Fibroblast of lung (primary cell): ENCODE measurements around the gene TRIM3. TPM values are rescaled to one million over a fixed set of nuclear protein-coding genes. Genes with fewer than 3 reads are reported as not detected.

ENCODE experiments used
- DNase-seq, 2 donors: peaks; one replicate each; pipeline versions ENCODE4 v3.0.0 to v3.0.0-alpha.2; 2010; ENCODE audit warnings: low read depth in 2 of 2
- H2AFZ ChIP-seq: 2 replicates; pipeline ENCODE4 v1.5.1; 2012; ENCODE audit warnings: low read length, control low read depth, inconsistent platforms
- H3K27ac ChIP-seq: 2 replicates; pipeline ENCODE4 v1.5.1; 2011; ENCODE audit warnings: low read length, control low read depth; ENCODE audit not compliant: insufficient read depth
- H3K27me3 ChIP-seq: 2 replicates; pipeline ENCODE4 v1.5.1; 2011; ENCODE audit warnings: mild to moderate bottlenecking, low read length; ENCODE audit not compliant: control insufficient read depth, insufficient read depth
- H3K36me3 ChIP-seq: 2 replicates; pipeline ENCODE4 v1.5.1; 2011; ENCODE audit warnings: low read length; ENCODE audit not compliant: control insufficient read depth, insufficient read depth
- H3K4me1 ChIP-seq: 2 replicates; pipeline ENCODE4 v1.5.1; 2011; ENCODE audit warnings: low read length; ENCODE audit not compliant: control insufficient read depth, insufficient read depth; ENCODE audit errors: extremely low read depth
- H3K4me2 ChIP-seq: 2 replicates; pipeline ENCODE4 v1.5.1; 2011; ENCODE audit warnings: low read length, control low read depth; ENCODE audit not compliant: insufficient read depth; ENCODE audit errors: extremely low read depth
- H3K4me3 ChIP-seq, 4 experiments: fragments of 200-600 bp in 1 of 4; sonication (generic) in 1 of 4; replicated peaks in 1 of 4; 2 replicates each; pipeline ENCODE4 v1.5.1; 2011 to 2016; ENCODE audit warnings: low read length in 4 of 4, low read depth in 3 of 4, mild to moderate bottlenecking in 3 of 4, control low read depth in 2 of 4, inconsistent platforms in 1 of 4, mixed read lengths in 1 of 4; ENCODE audit not compliant: insufficient read depth in 1 of 4; ENCODE audit errors: control extremely low read depth in 1 of 4
- H3K79me2 ChIP-seq: 2 replicates; pipeline ENCODE4 v1.5.1; 2012; ENCODE audit warnings: mild to moderate bottlenecking, low read length, inconsistent platforms; ENCODE audit not compliant: control insufficient read depth, insufficient read depth
- H3K9ac ChIP-seq: 2 replicates; pipeline ENCODE4 v1.5.1; 2011; ENCODE audit warnings: mild to moderate bottlenecking, low read length, control low read depth; ENCODE audit not compliant: insufficient read depth
- H3K9me3 ChIP-seq: 2 replicates; pipeline ENCODE4 v1.5.1; 2012; ENCODE audit warnings: low read depth, low read length; ENCODE audit not compliant: control insufficient read depth, insufficient read depth
- H4K20me1 ChIP-seq: 2 replicates; pipeline ENCODE4 v1.5.1; 2011; ENCODE audit warnings: low read length; ENCODE audit not compliant: control insufficient read depth, insufficient read depth; ENCODE audit errors: extremely low read depth
- CTCF ChIP-seq, 2 donors: IDR thresholded peaks in 1 of 2; conservative IDR thresholded peaks in 1 of 2; 1 replicate in 1 of 2; 2 replicates in 1 of 2; pipeline ENCODE4 v1.5.1; 2011 to 2012; ENCODE audit warnings: low read length in 2 of 2, control low read depth in 1 of 2, inconsistent platforms in 1 of 2, low read depth in 1 of 2, mild to moderate bottlenecking in 1 of 2
- EZH2 ChIP-seq: IDR thresholded peaks from 2 replicates; pipeline ENCODE4 v1.5.1; 2012; ENCODE audit warnings: low read length, control low read depth, mild to moderate bottlenecking; ENCODE audit errors: missing control alignments
- polyA plus RNA-seq, 2 donors: library from polyadenylated mRNA; depleted of rRNA in 1 of 2; stranded (reverse) in 1 of 2; unstranded in 1 of 2; fragments of >200 nt; gene quantifications; 2 replicates each; pipeline ENCODE4 v1.2.1, GENCODE V29; 2011 to 2012; ENCODE audit warnings: missing spikeins in 1 of 2
- total RNA-seq: library from RNA; depleted of rRNA; stranded (reverse); fragments of >200 nt; gene quantifications from 2 replicates; pipeline ENCODE4 v1.2.1, GENCODE V29; 2014

TRIM3 gene
- total and polyA plus RNA-seq, 2 donors (not counting 1 experiment from before 2014, with no cell fraction given): 11.4 to 29.7 TPM

GRCh38 chr11:6437423-6437822 is 36.3 kb downstream of the TRIM3 start:
- no peak overlapping the region for H3K9ac ChIP-seq
- no peak overlapping the region for H3K4me3 ChIP-seq
- H3K9me3 ChIP-seq: no peaks in the 10 kb centered on the region
- H3K27me3 ChIP-seq: no peaks in the 10 kb centered on the region
- H3K4me1 ChIP-seq: no peaks in the 10 kb centered on the region
- H3K36me3 ChIP-seq: no peaks in the 10 kb centered on the region
- DNase-seq: no peak
- no peaks in the 10 kb centered on the region for H3K79me2 ChIP-seq
- no peak overlapping the region for H2AFZ ChIP-seq
- no peak overlapping the region for H3K27ac ChIP-seq
- H3K4me2 ChIP-seq: no peak overlapping the region
- H4K20me1 ChIP-seq: no peaks in the 10 kb centered on the region
- TF ChIP-seq EZH2 (no peak), CTCF (conservative IDR thresholded peaks at IDR 0.05 in 1 of 2, IDR thresholded peaks at IDR 0.05 in 1 of 2; ENCODE audit: low read depth in 1 of 2, low read length in 2 of 2) (no peak)

DNA sequence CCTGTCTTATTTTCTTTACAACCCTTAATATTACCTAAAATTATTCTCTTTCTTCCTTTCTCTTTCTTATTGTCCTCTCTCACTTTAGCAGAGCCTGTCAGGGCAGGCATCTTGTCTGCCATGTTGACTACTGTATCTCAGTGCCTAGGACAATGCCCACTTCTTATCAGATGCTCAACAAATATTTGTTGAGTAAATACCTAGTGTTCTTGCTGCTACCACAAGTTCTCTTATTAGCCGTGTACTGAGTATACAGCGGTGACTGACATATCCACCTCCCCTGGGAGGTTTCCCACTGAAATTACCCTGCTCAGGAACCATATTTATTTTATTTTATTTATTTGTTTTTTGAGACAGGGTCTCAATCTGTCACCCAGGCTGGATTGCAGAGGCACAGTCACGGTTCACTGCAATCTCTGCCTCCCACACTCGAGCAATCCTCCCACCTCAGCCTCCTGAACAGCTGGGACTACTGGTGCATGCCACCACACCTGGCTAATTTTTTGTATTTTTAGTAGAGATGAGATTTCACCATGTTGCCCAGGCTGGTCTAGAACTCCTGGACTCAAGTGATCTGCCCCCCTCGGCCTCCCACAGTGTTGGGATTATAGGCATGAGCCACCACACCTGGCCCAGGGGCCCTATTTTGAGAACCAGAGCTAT is 39.6 kb downstream of the TRIM3 start:
- H2AFZ ChIP-seq: no peak overlapping the region

GRCh38 chr11:6431861-6432260 is 41.9 kb downstream of the TRIM3 start:
- H3K27ac ChIP-seq: no peak overlapping the region
- H3K4me1 ChIP-seq: no peaks in the 10 kb centered on the region
- H4K20me1 ChIP-seq: no peaks in the 10 kb centered on the region
- no peaks in the 10 kb centered on the region for H3K36me3 ChIP-seq
- H3K9ac ChIP-seq: no peak overlapping the region
- TF ChIP-seq CTCF (conservative IDR thresholded peaks at IDR 0.05 in 1 of 2, IDR thresholded peaks at IDR 0.05 in 1 of 2; ENCODE audit: low read depth in 1 of 2, low read length in 2 of 2): no peak
- TF ChIP-seq EZH2: no peak
- DNase-seq: peak in 1 of 2 donors; percentile 79
- no peaks in the 10 kb centered on the region for H3K9me3 ChIP-seq
- no peak overlapping the region for H2AFZ ChIP-seq
- H3K4me2 ChIP-seq: no peak overlapping the region
- H3K79me2 ChIP-seq: no peaks in the 10 kb centered on the region
- H3K4me3 ChIP-seq: no peak overlapping the region
- H3K27me3 ChIP-seq: no peaks in the 10 kb centered on the region

More for the DNA sequence above, 39.6 kb downstream of the TRIM3 start:
- H3K9me3 ChIP-seq: no peaks in the 10 kb centered on the region
- no peak overlapping the region for H3K27ac ChIP-seq
- DNase-seq: no peak
- no peak overlapping the region for H3K9ac ChIP-seq
- no peaks in the 10 kb centered on the region for H3K79me2 ChIP-seq
- no peak overlapping the region for H3K4me3 ChIP-seq
- TF ChIP-seq CTCF (conservative IDR thresholded peaks at IDR 0.05 in 1 of 2, IDR thresholded peaks at IDR 0.05 in 1 of 2; ENCODE audit: low read depth in 1 of 2, low read length in 2 of 2) (no peak), EZH2 (no peak)
- H3K27me3 ChIP-seq: no peaks in the 10 kb centered on the region
- H4K20me1 ChIP-seq: no peaks in the 10 kb centered on the region
- H3K4me1 ChIP-seq: no peaks in the 10 kb centered on the region
- H3K4me2 ChIP-seq: no peak overlapping the region
- H3K36me3 ChIP-seq: no peaks in the 10 kb centered on the region
